H9 (cell line): Measurements from ENCODE around the gene TEKT5. TPM values are rescaled to one million over a fixed set of nuclear protein-coding genes. Genes with fewer than 3 reads are reported as not detected.

Experiments used
- DNase-seq: peaks from one replicate; pipeline ENCODE4 v3.0.0-alpha.2; 2017
- H2AFZ ChIP-seq: one replicate; pipeline ENCODE4 v1.6.1; 2013; ENCODE audit warnings: mild to moderate bottlenecking, low read length, control low read depth, moderate library complexity
- H2AK5ac ChIP-seq: 2 replicates; pipeline ENCODE4 v1.6.1; 2013; ENCODE audit warnings: low read length, control low read depth, mixed read lengths; ENCODE audit not compliant: insufficient read length
- H2BK120ac ChIP-seq: one replicate; pipeline ENCODE4 v1.6.1; 2013; ENCODE audit warnings: low read depth, mild to moderate bottlenecking, low read length, control low read depth, inconsistent platforms; ENCODE audit not compliant: poor library complexity, severe bottlenecking
- H2BK12ac ChIP-seq: 2 replicates; pipeline ENCODE4 v1.6.1; 2013; ENCODE audit warnings: low read length, control low read depth, mixed read lengths, low read depth; ENCODE audit not compliant: insufficient read length
- H2BK15ac ChIP-seq: 2 replicates; pipeline ENCODE4 v1.6.1; 2013; ENCODE audit warnings: low read depth, low read length, control low read depth
- H2BK20ac ChIP-seq: one replicate; pipeline ENCODE4 v1.6.1; 2013; ENCODE audit warnings: low read depth, mild to moderate bottlenecking, low read length, control low read depth, inconsistent platforms; ENCODE audit not compliant: poor library complexity, severe bottlenecking
- H2BK5ac ChIP-seq: 2 replicates; pipeline ENCODE4 v1.6.1; 2013; ENCODE audit warnings: low read length, control low read depth, mixed read lengths; ENCODE audit not compliant: insufficient read length
- H3K14ac ChIP-seq: 2 replicates; pipeline ENCODE4 v1.6.1; 2013; ENCODE audit warnings: low read length, control low read depth; ENCODE audit not compliant: insufficient read depth
- H3K18ac ChIP-seq: 2 replicates; pipeline ENCODE4 v1.6.1; 2013; ENCODE audit warnings: low read depth, mild to moderate bottlenecking, mixed read lengths, low read length, control low read depth; ENCODE audit not compliant: insufficient read length
- H3K23ac ChIP-seq: 2 replicates; pipeline ENCODE4 v1.6.1; 2013; ENCODE audit warnings: low read length, control low read depth, mixed read lengths, low read depth; ENCODE audit not compliant: insufficient read length
- H3K23me2 ChIP-seq: 2 replicates; pipeline ENCODE4 v1.6.1; 2013; ENCODE audit warnings: low read depth, mild to moderate bottlenecking, mixed read lengths, low read length, control low read depth; ENCODE audit not compliant: insufficient read length, poor library complexity, severe bottlenecking
- H3K27ac ChIP-seq: 2 replicates; pipeline ENCODE4 v1.5.1; 2013; ENCODE audit warnings: low read length, control low read depth, mixed read lengths, low read depth; ENCODE audit not compliant: insufficient read length
- H3K27me3 ChIP-seq: 2 replicates; pipeline ENCODE4 v1.6.1; 2013; ENCODE audit warnings: low read length, control low read depth, inconsistent platforms; ENCODE audit not compliant: insufficient read depth
- H3K4ac ChIP-seq: 2 replicates; pipeline ENCODE4 v1.6.1; 2013; ENCODE audit warnings: low read depth, mild to moderate bottlenecking, control low read depth, inconsistent platforms, low read length, moderate library complexity
- H3K4me1 ChIP-seq: 2 replicates; pipeline ENCODE4 v1.6.1; 2013; ENCODE audit warnings: low read length, control low read depth, inconsistent platforms; ENCODE audit not compliant: insufficient read depth
- H3K4me2 ChIP-seq: 2 replicates; pipeline ENCODE4 v1.6.1; 2013; ENCODE audit warnings: low read length, control low read depth, mixed read lengths; ENCODE audit not compliant: insufficient read length, insufficient read depth
- H3K56ac ChIP-seq: 2 replicates; pipeline ENCODE4 v1.6.1; 2013; ENCODE audit warnings: low read depth, mild to moderate bottlenecking, mixed read lengths, low read length, control low read depth; ENCODE audit not compliant: insufficient read length
- H3K79me1 ChIP-seq: 2 replicates; pipeline ENCODE4 v1.6.1; 2013; ENCODE audit warnings: low read depth, mild to moderate bottlenecking, moderate library complexity, low read length, control low read depth, inconsistent platforms; ENCODE audit not compliant: insufficient read depth, poor library complexity, severe bottlenecking
- H3K79me2 ChIP-seq: 2 replicates; pipeline ENCODE4 v1.6.1; 2013; ENCODE audit warnings: low read length, control low read depth, inconsistent platforms; ENCODE audit not compliant: insufficient read depth
- H3K9ac ChIP-seq: 2 replicates; pipeline ENCODE4 v1.6.1; 2013; ENCODE audit warnings: low read length, control low read depth, mixed read lengths; ENCODE audit not compliant: insufficient read length; ENCODE audit errors: extremely low read depth
- H3K9me3 ChIP-seq: one replicate; pipeline ENCODE4 v1.6.1; 2013; ENCODE audit warnings: low read depth, low read length, inconsistent platforms; ENCODE audit not compliant: control insufficient read depth
- H3T11ph ChIP-seq: one replicate; pipeline ENCODE4 v1.6.1; 2013; ENCODE audit warnings: mild to moderate bottlenecking, low read length, control low read depth, inconsistent platforms
- H4K20me1 ChIP-seq: one replicate; pipeline ENCODE4 v1.6.1; 2013; ENCODE audit not compliant: control insufficient read depth, insufficient read length, insufficient read depth
- H4K5ac ChIP-seq: 2 replicates; pipeline ENCODE4 v1.6.1; 2013; ENCODE audit warnings: low read depth, mild to moderate bottlenecking, mixed read lengths, low read length, control low read depth; ENCODE audit not compliant: insufficient read length
- H4K8ac ChIP-seq: replicated peaks from 2 replicates; pipeline ENCODE4 v1.6.1; 2013; ENCODE audit warnings: low read length, control low read depth, mixed read lengths, low read depth; ENCODE audit not compliant: insufficient read length
- H4K91ac ChIP-seq: 2 replicates; pipeline ENCODE4 v1.6.1; 2013; ENCODE audit warnings: low read depth, mild to moderate bottlenecking, moderate library complexity, mixed read lengths, low read length, control low read depth; ENCODE audit not compliant: insufficient read length
- H3K27ac Mint-ChIP-seq, 3 experiments: 2 replicates in 2 of 3; 3 replicates in 1 of 3; pipeline ENCODE4 v1.8.0; 2020 to 2021; ENCODE audit warnings: mixed read lengths in 3 of 3, mild to moderate bottlenecking in 1 of 3, moderate library complexity in 1 of 3
- H3K27me3 Mint-ChIP-seq: 2 replicates; pipeline ENCODE4 v1.8.0; 2021; ENCODE audit warnings: low read depth, mild to moderate bottlenecking, moderate library complexity, mixed read lengths
- H3K36me3 Mint-ChIP-seq, 3 experiments: 2 replicates in 2 of 3; 3 replicates in 1 of 3; pipeline ENCODE4 v1.8.0; 2020 to 2021; ENCODE audit warnings: low read depth in 3 of 3, mixed read lengths in 3 of 3; ENCODE audit not compliant: insufficient read depth in 1 of 3
- H3K4me1 Mint-ChIP-seq, 2 experiments: 2 replicates each; pipeline ENCODE4 v1.8.0; 2020; ENCODE audit warnings: mixed read lengths in 2 of 2
- H3K4me3 Mint-ChIP-seq, 2 experiments: 2 replicates in 1 of 2; 3 replicates in 1 of 2; pipeline ENCODE4 v1.8.0; 2020 to 2021; ENCODE audit warnings: mild to moderate bottlenecking in 2 of 2, mixed read lengths in 2 of 2, moderate library complexity in 1 of 2
- H3K9me3 Mint-ChIP-seq, 2 experiments: 2 replicates in 1 of 2; 3 replicates in 1 of 2; pipeline ENCODE4 v1.8.0; 2020; ENCODE audit warnings: mild to moderate bottlenecking in 2 of 2, mixed read lengths in 2 of 2, moderate library complexity in 1 of 2
- WGBS: extraction: QIAGEN DNeasy Blood & Tissue Kit; methylation state at CpG from one replicate; pipeline ENCODE4 v1.1.7; 2013; ENCODE audit warnings: missing lambda C conversion rate, low lambda C conversion rate, mixed read lengths; ENCODE audit not compliant: insufficient read length; ENCODE audit errors: extremely low coverage; 5-methylcytosine and 5-hydroxymethylcytosine counted together
- total RNA-seq: library from RNA; stranded (reverse); gene quantifications from 2 replicates; pipeline ENCODE4 v1.2.1, GENCODE V29; 2021
- TF ChIP-seq, protein P1 (sequence below): fragments of 200-600 bp; sonication (generic); conservative IDR thresholded peaks from 3 replicates; pipeline ENCODE4 v1.8.0; 2021; ENCODE audit warnings: antibody characterized with exemption, mild to moderate bottlenecking

TEKT5 gene
- total RNA-seq, 1 experiment from 2014 or later, result 0.31 TPM

DNA sequence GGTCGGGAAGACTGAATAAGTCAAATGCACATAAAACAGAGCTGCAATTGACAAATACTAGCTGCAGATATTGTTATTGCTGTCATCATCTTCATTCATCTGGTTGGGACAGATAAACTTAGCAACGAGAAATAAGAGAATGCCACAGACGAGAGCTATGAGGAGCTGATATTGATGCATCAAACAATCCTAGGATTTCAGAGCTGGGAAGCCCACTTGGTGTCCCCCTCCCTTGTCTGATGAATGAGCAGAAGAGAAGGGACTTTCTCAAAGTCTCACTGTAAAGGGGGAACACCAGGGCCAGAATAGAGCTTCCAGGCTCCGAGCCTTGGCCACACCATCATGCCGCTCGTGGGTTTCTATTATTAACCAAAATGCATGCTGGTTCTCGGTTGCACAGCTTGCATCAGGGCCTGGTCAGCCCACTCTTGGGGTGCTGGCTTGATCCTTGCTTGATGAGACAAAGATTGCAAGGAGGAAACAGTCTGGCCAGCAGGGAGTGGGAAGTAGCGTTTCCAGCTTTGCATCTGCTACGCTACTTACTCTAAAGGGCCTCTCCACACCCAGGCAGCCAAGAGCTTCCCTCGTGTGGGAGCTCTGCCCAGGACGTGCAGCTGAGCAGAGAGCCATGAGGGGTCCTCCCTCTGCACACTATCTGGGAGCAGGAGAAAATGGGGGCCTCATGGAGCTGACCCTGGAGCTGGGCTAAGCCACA is 85.9 kb downstream of the TEKT5 start:
- Histone ChIP-seq H2BK12ac (no peak overlapping the region), H2BK5ac (no peak overlapping the region), H3K23me2 (no peaks in the 10 kb centered on the region), H3K4me1 (no peaks in the 10 kb centered on the region), H3K9me3 (no peaks in the 10 kb centered on the region), H4K91ac (no peak overlapping the region), H4K5ac (no peak overlapping the region), H2BK20ac (no peak overlapping the region), H3K9ac (no peak overlapping the region), H3K27ac (no peak overlapping the region), H2BK120ac (no peak overlapping the region), H3K18ac (no peak overlapping the region), H2AFZ (no peak overlapping the region), H3K56ac (no peak overlapping the region), H2AK5ac (no peak overlapping the region), H3K27me3 (no peaks in the 10 kb centered on the region), H3K79me1 (no peaks in the 10 kb centered on the region), H3K79me2 (no peaks in the 10 kb centered on the region), H3K4me2 (no peak overlapping the region), H4K20me1 (no peaks in the 10 kb centered on the region), H3K4ac (no peak overlapping the region), H3K23ac (no peak overlapping the region), H4K8ac (no peak overlapping the region), H3K14ac (no peak overlapping the region), H2BK15ac (no peak overlapping the region), H3T11ph (no peak overlapping the region)
- Mint-ChIP-seq H3K27ac (no peak overlapping the region), H3K4me3 (no peak overlapping the region), H3K9me3 (no peaks in the 10 kb centered on the region; a peak in 1 of 5 replicates), H3K27me3 (peaks cover 2% of the 10 kb centered on the region; the same call in 1 of the 2 replicates), H3K4me1 (peaks cover 9 to 21% of the 10 kb centered on the region in 2 experiments), H3K36me3 (no peaks in the 10 kb centered on the region)
- no peak for DNase-seq
- TF ChIP-seq, protein P1, sequence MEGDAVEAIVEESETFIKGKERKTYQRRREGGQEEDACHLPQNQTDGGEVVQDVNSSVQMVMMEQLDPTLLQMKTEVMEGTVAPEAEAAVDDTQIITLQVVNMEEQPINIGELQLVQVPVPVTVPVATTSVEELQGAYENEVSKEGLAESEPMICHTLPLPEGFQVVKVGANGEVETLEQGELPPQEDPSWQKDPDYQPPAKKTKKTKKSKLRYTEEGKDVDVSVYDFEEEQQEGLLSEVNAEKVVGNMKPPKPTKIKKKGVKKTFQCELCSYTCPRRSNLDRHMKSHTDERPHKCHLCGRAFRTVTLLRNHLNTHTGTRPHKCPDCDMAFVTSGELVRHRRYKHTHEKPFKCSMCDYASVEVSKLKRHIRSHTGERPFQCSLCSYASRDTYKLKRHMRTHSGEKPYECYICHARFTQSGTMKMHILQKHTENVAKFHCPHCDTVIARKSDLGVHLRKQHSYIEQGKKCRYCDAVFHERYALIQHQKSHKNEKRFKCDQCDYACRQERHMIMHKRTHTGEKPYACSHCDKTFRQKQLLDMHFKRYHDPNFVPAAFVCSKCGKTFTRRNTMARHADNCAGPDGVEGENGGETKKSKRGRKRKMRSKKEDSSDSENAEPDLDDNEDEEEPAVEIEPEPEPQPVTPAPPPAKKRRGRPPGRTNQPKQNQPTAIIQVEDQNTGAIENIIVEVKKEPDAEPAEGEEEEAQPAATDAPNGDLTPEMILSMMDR, result no peak
- no CpG with 5 or more reads among the region's 11 CpGs for WGBS
